Measurements from ENCODE around the gene SLC6A16. TPM values are rescaled to one million over a fixed set of nuclear protein-coding genes. Genes with fewer than 3 reads are reported as not detected.
A peak's percentile ranks its signal among the peaks of the same experiment; 100 is the strongest.

Gene SLC6A16
- total RNA-seq, 1 donor from 2014 or later, result 3.5 TPM

- DNase-seq (ENCODE audit: extremely low spot score, unreplicated experiment), result no peak
- TF ChIP-seq, protein P1, sequence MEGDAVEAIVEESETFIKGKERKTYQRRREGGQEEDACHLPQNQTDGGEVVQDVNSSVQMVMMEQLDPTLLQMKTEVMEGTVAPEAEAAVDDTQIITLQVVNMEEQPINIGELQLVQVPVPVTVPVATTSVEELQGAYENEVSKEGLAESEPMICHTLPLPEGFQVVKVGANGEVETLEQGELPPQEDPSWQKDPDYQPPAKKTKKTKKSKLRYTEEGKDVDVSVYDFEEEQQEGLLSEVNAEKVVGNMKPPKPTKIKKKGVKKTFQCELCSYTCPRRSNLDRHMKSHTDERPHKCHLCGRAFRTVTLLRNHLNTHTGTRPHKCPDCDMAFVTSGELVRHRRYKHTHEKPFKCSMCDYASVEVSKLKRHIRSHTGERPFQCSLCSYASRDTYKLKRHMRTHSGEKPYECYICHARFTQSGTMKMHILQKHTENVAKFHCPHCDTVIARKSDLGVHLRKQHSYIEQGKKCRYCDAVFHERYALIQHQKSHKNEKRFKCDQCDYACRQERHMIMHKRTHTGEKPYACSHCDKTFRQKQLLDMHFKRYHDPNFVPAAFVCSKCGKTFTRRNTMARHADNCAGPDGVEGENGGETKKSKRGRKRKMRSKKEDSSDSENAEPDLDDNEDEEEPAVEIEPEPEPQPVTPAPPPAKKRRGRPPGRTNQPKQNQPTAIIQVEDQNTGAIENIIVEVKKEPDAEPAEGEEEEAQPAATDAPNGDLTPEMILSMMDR (conservative IDR thresholded peaks at IDR 0.05), result no peak
- Mint-ChIP-seq H3K4me3 (no peak overlapping the region), H3K9me3 (no peaks in the 10 kb centered on the region), H3K4me1 (ENCODE audit: unreplicated experiment) (peaks cover 13% of the 10 kb centered on the region), H3K27me3 (no peaks in the 10 kb centered on the region), H3K27ac (no peak overlapping the region), H3K36me3 (peaks cover 13% of the 10 kb centered on the region)
Measured at GRCh38 chr19:49359851-49360820, 35.1 kb upstream of the SLC6A16 start.

DNA sequence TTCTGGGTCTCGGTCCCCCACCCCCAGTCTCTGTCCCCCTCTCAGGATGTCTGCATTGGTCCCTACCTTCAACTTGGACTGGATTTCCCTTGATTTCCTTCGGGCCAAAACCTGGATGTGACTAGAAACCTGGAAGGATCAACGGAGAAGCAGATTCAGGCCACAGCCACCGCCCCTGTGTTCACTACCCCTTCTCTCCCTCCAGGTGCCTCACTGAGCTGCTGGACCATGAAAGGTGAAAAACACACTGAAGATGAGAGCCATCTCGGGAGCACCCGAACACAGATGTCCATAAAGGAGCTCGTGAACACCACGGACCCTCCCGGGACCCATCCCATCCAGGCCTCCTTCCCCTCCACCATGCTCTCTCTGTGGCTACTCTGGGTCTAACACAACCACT is 32.2 kb upstream of the SLC6A16 start:
- Mint-ChIP-seq H3K36me3 (peaks cover 25% of the 10 kb centered on the region), H3K27ac (no peak overlapping the region), H3K27me3 (no peaks in the 10 kb centered on the region), H3K4me3 (no peak overlapping the region), H3K4me1 (ENCODE audit: unreplicated experiment) (peaks cover 13% of the 10 kb centered on the region), H3K9me3 (no peaks in the 10 kb centered on the region)
- TF ChIP-seq, protein P1 (conservative IDR thresholded peaks at IDR 0.05), result no peak
- no peak for DNase-seq (ENCODE audit: extremely low spot score, unreplicated experiment)

DNA sequence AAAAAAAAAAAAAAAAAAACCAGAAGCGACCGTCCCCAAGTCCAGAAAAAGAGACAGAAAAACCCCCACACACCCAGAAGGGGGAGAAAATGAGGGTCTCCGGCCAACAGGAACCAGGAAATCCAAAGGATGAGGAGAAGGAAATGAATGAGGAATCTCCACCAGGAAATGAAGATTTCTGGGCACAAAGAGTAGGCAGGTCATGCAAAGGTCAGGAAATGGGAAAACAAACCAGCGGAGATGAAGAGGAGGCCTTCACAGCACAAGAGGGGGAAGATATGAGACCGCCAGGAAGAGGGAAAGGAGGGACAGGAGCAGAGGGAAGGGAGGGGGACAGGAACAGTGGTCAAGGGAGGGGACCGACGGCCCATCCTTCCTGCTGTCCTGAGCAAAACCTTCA is 31.4 kb upstream of the SLC6A16 start:
- Mint-ChIP-seq H3K9me3 (no peaks in the 10 kb centered on the region), H3K4me3 (peak overlapping the region; percentile 27), H3K27ac (peak overlapping the region; percentile 72), H3K36me3 (peaks cover 25% of the 10 kb centered on the region), H3K4me1 (ENCODE audit: unreplicated experiment) (peaks cover 13% of the 10 kb centered on the region), H3K27me3 (no peaks in the 10 kb centered on the region)
- TF ChIP-seq, protein P1 (conservative IDR thresholded peaks at IDR 0.05), result no peak
- DNase-seq (ENCODE audit: extremely low spot score, unreplicated experiment), result no peak

- Mint-ChIP-seq H3K27ac (peak overlapping the region; percentile 72), H3K9me3 (no peaks in the 10 kb centered on the region), H3K4me3 (peak overlapping the region; percentile 27), H3K4me1 (ENCODE audit: unreplicated experiment) (peaks cover 13% of the 10 kb centered on the region), H3K36me3 (peaks cover 29% of the 10 kb centered on the region), H3K27me3 (no peaks in the 10 kb centered on the region)
- no peak for DNase-seq (ENCODE audit: extremely low spot score, unreplicated experiment)
- TF ChIP-seq, protein P1 (conservative IDR thresholded peaks at IDR 0.05), result no peak
Measured at GRCh38 chr19:49355909-49356353, 30.9 kb upstream of the SLC6A16 start.

GRCh38 chr19:49349567-49349966 is 24.6 kb upstream of the SLC6A16 start:
- Mint-ChIP-seq H3K27me3 (no peaks in the 10 kb centered on the region), H3K4me3 (no peak overlapping the region), H3K9me3 (no peaks in the 10 kb centered on the region), H3K36me3 (peaks cover 40% of the 10 kb centered on the region), H3K27ac (no peak overlapping the region), H3K4me1 (ENCODE audit: unreplicated experiment) (no peaks in the 10 kb centered on the region)
- DNase-seq (ENCODE audit: extremely low spot score, unreplicated experiment), result no peak
- TF ChIP-seq, protein P1 (conservative IDR thresholded peaks at IDR 0.05), result no peak

Measured in type B pancreatic cell (in vitro differentiated cells).